Sigmoid colon (tissue), 4 donors: ENCODE data around the gene C10orf62.
"Not testable (repeated sequence)": the region's sequence is repeated elsewhere in the genome, so short reads cannot be mapped to it uniquely, and the experiment has no call there.

Source experiments
- CTCF ChIP-seq, 4 experiments: fragments of 450-650 bp in 3 of 4; fragments of 200-600 bp in 1 of 4; IDR thresholded peaks; one replicate each; pipeline ENCODE4 v1.5.1; 2016 to 2019; ENCODE audit warnings: antibody characterized with exemption in 4 of 4, mild to moderate bottlenecking in 3 of 4, moderate library complexity in 2 of 4
- EP300 ChIP-seq, 4 donors: sonication (generic); formaldehyde crosslinking; IDR thresholded peaks; one replicate each; pipeline ENCODE4 v1.6.1; 2017; ENCODE audit warnings: antibody characterized with exemption in 4 of 4
- POLR2A ChIP-seq, 2 donors: fragments of 450-650 bp; IDR thresholded peaks; one replicate each; pipeline ENCODE4 v1.6.1; 2016; ENCODE audit warnings: antibody characterized with exemption in 2 of 2, mild to moderate bottlenecking in 2 of 2, moderate library complexity in 2 of 2
- POLR2AphosphoS5 ChIP-seq, 4 donors: sonication (generic); formaldehyde crosslinking; IDR thresholded peaks; one replicate each; pipeline ENCODE4 v1.6.1; 2017; ENCODE audit warnings: antibody characterized with exemption in 4 of 4

GRCh38 chr10:97562329-97562728 is 27.2 kb upstream of the C10orf62 start:
- TF ChIP-seq POLR2A, CTCF, POLR2AphosphoS5, EP300 (IDR thresholded peaks at IDR 0.05): not testable (repeated sequence)
